ENCODE results near the gene UBASH3B.

Gene UBASH3B

GRCh38 chr11:122863704-122864326 lies 208.3 kb downstream of the UBASH3B start:
- DNase-seq = peak; percentile 8

Data from NCI-H82 (cell line).